ENCODE measurements around the gene ACBD4. TPM values are rescaled to one million over a fixed set of nuclear protein-coding genes. Genes with fewer than 3 reads are reported as not detected.

ACBD4 gene
- polyA plus RNA-seq, 1 donor, result 16.6 TPM

DNA sequence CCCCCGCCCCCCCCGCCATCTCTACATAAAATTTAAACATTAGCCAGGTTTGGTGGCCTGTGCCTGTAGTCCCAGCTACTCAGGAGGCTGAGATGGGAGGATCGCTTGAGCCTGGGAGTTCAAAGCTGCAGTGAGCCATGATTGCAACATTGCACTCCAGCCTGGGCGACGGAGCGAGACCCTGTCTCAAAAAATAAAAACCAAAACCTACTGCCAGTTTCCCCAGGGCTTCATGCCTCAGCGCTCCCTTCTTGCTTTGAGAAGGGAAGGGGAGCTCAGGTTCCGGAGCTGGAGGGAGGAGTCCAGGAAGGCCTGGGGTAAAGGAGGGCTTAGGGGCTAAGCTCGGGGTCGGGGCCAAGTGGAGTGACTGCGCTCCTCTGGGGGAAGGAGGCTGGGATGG lies 23.6 kb upstream of the ACBD4 start:
- Histone ChIP-seq H3K36me3 (ENCODE audit: control insufficient read depth, insufficient read depth, low read length) (peaks cover 37% of the 10 kb centered on the region), H3K27me3 (ENCODE audit: control insufficient read depth, insufficient read depth, low read length) (no peaks in the 10 kb centered on the region), H3K4me1 (ENCODE audit: control insufficient read depth, insufficient read depth, low read length) (no peaks in the 10 kb centered on the region), H3K27ac (ENCODE audit: low read length) (no peak overlapping the region), H3K9me3 (ENCODE audit: control insufficient read depth, low read depth, low read length) (no peaks in the 10 kb centered on the region), H3K4me3 (ENCODE audit: low read length) (no peak overlapping the region)
- DNase-seq, result no peak
- no CpG with 5 or more reads among the region's 11 CpGs for WGBS (ENCODE audit: insufficient coverage, low lambda C conversion rate)

GRCh38 chr17:45112559-45113423 lies 22.7 kb upstream of the ACBD4 start:
- DNase-seq, result no peak
- 100% methylated on average over 1 of the region's 23 CpGs for WGBS (ENCODE audit: insufficient coverage, low lambda C conversion rate)
- H3K9me3 ChIP-seq (ENCODE audit: control insufficient read depth, low read depth, low read length), result no peaks in the 10 kb centered on the region
- H3K4me3 ChIP-seq (ENCODE audit: low read length), result no peak overlapping the region
- no peak overlapping the region for H3K27ac ChIP-seq (ENCODE audit: low read length)
- H3K4me1 ChIP-seq (ENCODE audit: control insufficient read depth, insufficient read depth, low read length), result no peaks in the 10 kb centered on the region
- peaks cover 28% of the 10 kb centered on the region for H3K36me3 ChIP-seq (ENCODE audit: control insufficient read depth, insufficient read depth, low read length)
- H3K27me3 ChIP-seq (ENCODE audit: control insufficient read depth, insufficient read depth, low read length), result no peaks in the 10 kb centered on the region

- H3K4me3 ChIP-seq (ENCODE audit: low read length), result no peak overlapping the region
- no peaks in the 10 kb centered on the region for H3K27me3 ChIP-seq (ENCODE audit: control insufficient read depth, insufficient read depth, low read length)
- H3K27ac ChIP-seq (ENCODE audit: low read length), result no peak overlapping the region
- DNase-seq, result no peak
- no CpG with 5 or more reads among the region's 9 CpGs for WGBS (ENCODE audit: insufficient coverage, low lambda C conversion rate)
- no peaks in the 10 kb centered on the region for H3K9me3 ChIP-seq (ENCODE audit: control insufficient read depth, low read depth, low read length)
- no peaks in the 10 kb centered on the region for H3K4me1 ChIP-seq (ENCODE audit: control insufficient read depth, insufficient read depth, low read length)
- H3K36me3 ChIP-seq (ENCODE audit: control insufficient read depth, insufficient read depth, low read length), result peaks cover 27% of the 10 kb centered on the region
Observed at GRCh38 chr17:45113424-45113754, 22.1 kb upstream of the ACBD4 start.

DNA sequence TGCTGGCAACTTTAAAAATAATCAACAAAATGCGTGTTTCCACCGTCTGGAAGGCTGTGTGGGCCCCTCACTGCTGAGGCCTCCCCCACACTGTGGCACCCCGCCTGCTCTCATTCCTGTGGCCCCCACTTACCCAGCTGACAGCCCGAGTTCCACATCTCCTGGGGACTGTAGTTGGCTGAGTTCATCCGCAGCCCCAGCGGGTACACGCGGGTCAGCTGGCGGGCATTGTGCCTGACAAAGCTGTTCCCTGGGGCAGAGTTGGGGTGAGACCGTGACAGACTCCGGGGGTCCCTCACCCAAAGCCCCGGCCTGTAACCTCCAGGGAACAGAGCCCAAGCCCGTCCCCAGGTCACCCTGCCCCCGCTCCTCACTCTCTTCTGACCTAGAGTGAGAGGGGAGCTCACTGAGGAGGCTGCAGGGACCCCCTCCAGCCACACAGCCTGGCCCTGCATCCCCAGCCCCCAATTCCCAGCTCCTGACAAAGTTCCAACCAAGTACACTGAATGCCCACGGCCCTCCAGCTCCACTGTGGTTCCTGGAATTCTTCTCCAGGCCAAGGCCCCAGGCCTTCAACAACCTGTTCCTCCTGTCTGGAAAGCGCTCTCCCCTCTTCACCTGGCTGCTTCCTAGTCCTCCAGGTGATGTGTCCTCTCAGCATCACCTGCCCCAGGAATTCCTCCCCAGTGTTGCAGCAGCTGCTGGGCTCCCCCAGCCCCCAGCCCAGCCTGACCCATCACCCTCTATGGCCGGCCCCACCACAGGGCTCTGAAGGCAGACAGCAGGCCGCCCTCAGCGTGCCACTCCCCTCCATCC lies 21.2 kb upstream of the ACBD4 start:
- no peaks in the 10 kb centered on the region for H3K27me3 ChIP-seq (ENCODE audit: control insufficient read depth, insufficient read depth, low read length)
- no peaks in the 10 kb centered on the region for H3K9me3 ChIP-seq (ENCODE audit: control insufficient read depth, low read depth, low read length)
- WGBS (ENCODE audit: insufficient coverage, low lambda C conversion rate), result no CpG with 5 or more reads among the region's 19 CpGs
- H3K36me3 ChIP-seq (ENCODE audit: control insufficient read depth, insufficient read depth, low read length), result peaks cover 26% of the 10 kb centered on the region
- DNase-seq, result no peak
- no peak overlapping the region for H3K27ac ChIP-seq (ENCODE audit: low read length)
- H3K4me1 ChIP-seq (ENCODE audit: control insufficient read depth, insufficient read depth, low read length), result no peaks in the 10 kb centered on the region
- no peak overlapping the region for H3K4me3 ChIP-seq (ENCODE audit: low read length)

DNA sequence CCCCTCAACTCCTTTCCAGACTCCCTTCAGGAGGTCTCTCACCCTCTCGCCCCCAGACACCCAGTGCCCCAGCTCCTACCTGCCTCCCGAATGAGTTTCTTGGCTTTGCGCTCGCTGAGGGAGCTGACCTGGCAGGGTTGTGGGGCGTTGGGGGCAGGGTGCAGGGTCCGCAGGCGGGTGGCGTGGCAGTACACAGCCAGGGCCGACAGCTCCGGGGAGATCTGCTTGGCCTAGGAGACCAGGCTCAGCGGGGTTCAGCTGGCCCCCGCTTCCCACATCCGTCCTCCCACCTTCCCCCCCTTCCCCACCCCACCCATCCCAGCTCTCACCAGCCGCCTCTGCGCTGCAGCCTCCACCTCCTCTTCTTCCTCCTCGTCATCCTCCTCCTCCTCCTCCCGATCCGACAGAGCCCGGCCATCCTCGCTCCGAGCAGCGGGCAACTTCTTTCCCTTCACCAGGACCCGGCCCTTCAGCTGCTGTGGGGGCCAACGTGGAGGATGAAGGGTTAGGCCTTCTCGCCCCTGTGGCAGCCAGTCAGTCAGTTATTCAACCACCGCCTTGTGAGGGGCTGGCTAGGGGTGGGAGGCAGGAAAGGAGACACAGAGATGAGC lies 20.4 kb upstream of the ACBD4 start:
- Histone ChIP-seq H3K36me3 (ENCODE audit: control insufficient read depth, insufficient read depth, low read length) (peaks cover 26% of the 10 kb centered on the region), H3K27ac (ENCODE audit: low read length) (no peak overlapping the region), H3K9me3 (ENCODE audit: control insufficient read depth, low read depth, low read length) (no peaks in the 10 kb centered on the region), H3K4me3 (ENCODE audit: low read length) (no peak overlapping the region), H3K4me1 (ENCODE audit: control insufficient read depth, insufficient read depth, low read length) (no peaks in the 10 kb centered on the region), H3K27me3 (ENCODE audit: control insufficient read depth, insufficient read depth, low read length) (no peaks in the 10 kb centered on the region)
- 86% methylated on average over 5 of the region's 26 CpGs for WGBS (ENCODE audit: insufficient coverage, low lambda C conversion rate)
- DNase-seq, result no peak

DNA sequence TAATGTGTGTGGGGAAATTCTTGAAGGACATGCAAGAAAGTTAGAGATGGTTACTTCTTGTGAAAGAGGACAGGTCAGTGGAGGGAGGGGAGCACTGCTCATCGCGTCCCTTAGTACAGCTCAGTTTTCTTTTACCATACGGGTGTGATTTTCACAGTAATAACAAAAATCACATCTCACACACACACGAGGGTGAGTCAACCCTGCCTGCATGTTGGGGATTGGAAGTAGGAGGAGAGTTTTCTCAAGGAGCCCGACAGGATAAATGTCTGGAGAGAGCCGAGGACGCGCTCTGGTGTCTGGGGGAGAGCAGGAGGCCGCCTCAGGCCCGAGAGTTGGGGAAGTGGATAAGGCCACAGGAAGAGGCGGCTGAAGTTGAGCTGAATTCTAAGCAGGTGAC lies 19.6 kb upstream of the ACBD4 start:
- WGBS (ENCODE audit: insufficient coverage, low lambda C conversion rate), result no CpG with 5 or more reads among the region's 11 CpGs
- Histone ChIP-seq H3K4me1 (ENCODE audit: control insufficient read depth, insufficient read depth, low read length) (no peaks in the 10 kb centered on the region), H3K27me3 (ENCODE audit: control insufficient read depth, insufficient read depth, low read length) (no peaks in the 10 kb centered on the region), H3K27ac (ENCODE audit: low read length) (no peak overlapping the region), H3K9me3 (ENCODE audit: control insufficient read depth, low read depth, low read length) (no peaks in the 10 kb centered on the region), H3K36me3 (ENCODE audit: control insufficient read depth, insufficient read depth, low read length) (peaks cover 26% of the 10 kb centered on the region), H3K4me3 (ENCODE audit: low read length) (no peak overlapping the region)
- DNase-seq, result no peak

- no CpG with 5 or more reads among the region's 10 CpGs for WGBS (ENCODE audit: insufficient coverage, low lambda C conversion rate)
- no peak for DNase-seq
- Histone ChIP-seq H3K9me3 (ENCODE audit: control insufficient read depth, low read depth, low read length) (no peaks in the 10 kb centered on the region), H3K27ac (ENCODE audit: low read length) (no peak overlapping the region), H3K36me3 (ENCODE audit: control insufficient read depth, insufficient read depth, low read length) (peaks cover 26% of the 10 kb centered on the region), H3K4me1 (ENCODE audit: control insufficient read depth, insufficient read depth, low read length) (no peaks in the 10 kb centered on the region), H3K4me3 (ENCODE audit: low read length) (no peak overlapping the region), H3K27me3 (ENCODE audit: control insufficient read depth, insufficient read depth, low read length) (no peaks in the 10 kb centered on the region)
Observed at GRCh38 chr17:45116434-45117016, 19.0 kb upstream of the ACBD4 start.

- no CpG with 5 or more reads among the region's 4 CpGs for WGBS (ENCODE audit: insufficient coverage, low lambda C conversion rate)
- Histone ChIP-seq H3K4me1 (ENCODE audit: control insufficient read depth, insufficient read depth, low read length) (peaks cover 2% of the 10 kb centered on the region), H3K27ac (ENCODE audit: low read length) (no peak overlapping the region), H3K27me3 (ENCODE audit: control insufficient read depth, insufficient read depth, low read length) (no peaks in the 10 kb centered on the region), H3K9me3 (ENCODE audit: control insufficient read depth, low read depth, low read length) (no peaks in the 10 kb centered on the region), H3K36me3 (ENCODE audit: control insufficient read depth, insufficient read depth, low read length) (peaks cover 21% of the 10 kb centered on the region), H3K4me3 (ENCODE audit: low read length) (no peak overlapping the region)
- DNase-seq, result no peak
Observed at GRCh38 chr17:45117334-45117733, 18.2 kb upstream of the ACBD4 start.

GRCh38 chr17:45117848-45118646 lies 17.4 kb upstream of the ACBD4 start:
- Histone ChIP-seq H3K4me3 (ENCODE audit: low read length) (no peak overlapping the region), H3K9me3 (ENCODE audit: control insufficient read depth, low read depth, low read length) (no peaks in the 10 kb centered on the region), H3K27me3 (ENCODE audit: control insufficient read depth, insufficient read depth, low read length) (no peaks in the 10 kb centered on the region), H3K4me1 (ENCODE audit: control insufficient read depth, insufficient read depth, low read length) (peaks cover 9% of the 10 kb centered on the region), H3K36me3 (ENCODE audit: control insufficient read depth, insufficient read depth, low read length) (peaks cover 15% of the 10 kb centered on the region), H3K27ac (ENCODE audit: low read length) (no peak overlapping the region)
- no CpG with 5 or more reads among the region's 20 CpGs for WGBS (ENCODE audit: insufficient coverage, low lambda C conversion rate)
- no peak for DNase-seq

All from large intestine (tissue), 3 donors.